Right lobe of liver (tissue), 6 donors: ENCODE data around the gene HPSE2. TPM values are rescaled to one million over a fixed set of nuclear protein-coding genes. Genes with fewer than 3 reads are reported as not detected.

Source experiments
- ATAC-seq, 4 donors: fragments of 200-7000 bp; cut with Tn5 transposase; one replicate each; pipeline ENCODE4 v1.9.1; 2020; ENCODE audit warnings: mild to moderate bottlenecking in 4 of 4, moderate library complexity in 4 of 4
- DNase-seq, 3 donors: peaks; one replicate each; pipeline ENCODE4 v3.0.0-alpha.2; 2020
- H3K27ac ChIP-seq, 3 donors: fragments of 200-600 bp; one replicate each; pipeline ENCODE4 v1.8.0; 2022
- H3K27me3 ChIP-seq, 2 donors: fragments of 200-600 bp; one replicate each; pipeline ENCODE4 v1.8.0; 2022
- H3K36me3 ChIP-seq, 4 donors: fragments of 200-600 bp; sonication (generic) in 1 of 4; one replicate each; pipeline versions ENCODE4 v1.5.1 to v1.8.0; 2017 to 2022; ENCODE audit warnings: control low read depth in 1 of 4
- H3K4me1 ChIP-seq, 4 donors: fragments of 200-600 bp; sonication (generic) in 1 of 4; one replicate each; pipeline versions ENCODE4 v1.5.1 to v1.8.0; 2017 to 2022; ENCODE audit warnings: control low read depth in 1 of 4
- H3K4me3 ChIP-seq, 3 donors: fragments of 200-600 bp; one replicate each; pipeline ENCODE4 v1.8.0; 2022
- H3K9me3 ChIP-seq, 4 donors: fragments of 200-600 bp; sonication (generic) in 1 of 4; one replicate each; pipeline versions ENCODE4 v1.5.1 to v1.8.0; 2017 to 2022; ENCODE audit warnings: control low read depth in 1 of 4
- POLR2A ChIP-seq: fragments of 450-650 bp; IDR thresholded peaks from one replicate; pipeline ENCODE4 v1.6.1; 2017; ENCODE audit warnings: antibody characterized with exemption, mild to moderate bottlenecking
- WGBS: methylation state at CpG from one replicate; pipeline ENCODE4 v1.1.6; 2018; ENCODE audit warnings: low coverage, low lambda C conversion rate; ENCODE audit not compliant: insufficient coverage; ENCODE audit errors: missing lambda C conversion rate; 5-methylcytosine and 5-hydroxymethylcytosine counted together
- intact Hi-C, 2 donors: fragments of 100-400 bp; cut with DNase I; formaldehyde crosslinking; loops; one replicate each; pipeline versions ENCODE4 v1.11.2 to v1.14.1; 2022
- long read RNA-seq: library from polyadenylated mRNA; unstranded; transcript quantifications from one replicate; pipeline ENCODE4 v2.0.0, GENCODE V29; 2019
- total RNA-seq, 6 experiments: library from RNA; depleted of rRNA in 2 of 6; stranded (reverse); fragments of >200 nt in 2 of 6; fragmentation: NEBNext Ultra II Directional in 3 of 6; extraction: Animal tissue kit (Norgen Biotek cat#: 25700) in 3 of 6; gene quantifications; one replicate each; pipeline versions ENCODE4 v1.1.0 to v1.2.4, GENCODE V29; 2016 to 2023
- TF ChIP-seq, protein P1 (sequence below), 4 donors: fragments of 200-600 bp in 3 of 4; fragments of 450-650 bp in 1 of 4; IDR thresholded peaks; one replicate each; pipeline versions ENCODE4 v1.5.1 to v1.8.0; 2016 to 2022; ENCODE audit warnings: antibody characterized with exemption in 4 of 4, mild to moderate bottlenecking in 2 of 4
- donor health status: DM: no; HTN: yes; CAD: no.
- donor health status: DM: no; HTN: no; CAD: no.
- donor health status: DM: no; HTN: no; CAD: no.
- donor health status: DM: no; HTN: yes; CAD: no.
- donor health status: DM: no; HTN: yes; CAD: no.

HPSE2 gene
- not detected for total RNA-seq
- long read RNA-seq: 0 reads

DNA sequence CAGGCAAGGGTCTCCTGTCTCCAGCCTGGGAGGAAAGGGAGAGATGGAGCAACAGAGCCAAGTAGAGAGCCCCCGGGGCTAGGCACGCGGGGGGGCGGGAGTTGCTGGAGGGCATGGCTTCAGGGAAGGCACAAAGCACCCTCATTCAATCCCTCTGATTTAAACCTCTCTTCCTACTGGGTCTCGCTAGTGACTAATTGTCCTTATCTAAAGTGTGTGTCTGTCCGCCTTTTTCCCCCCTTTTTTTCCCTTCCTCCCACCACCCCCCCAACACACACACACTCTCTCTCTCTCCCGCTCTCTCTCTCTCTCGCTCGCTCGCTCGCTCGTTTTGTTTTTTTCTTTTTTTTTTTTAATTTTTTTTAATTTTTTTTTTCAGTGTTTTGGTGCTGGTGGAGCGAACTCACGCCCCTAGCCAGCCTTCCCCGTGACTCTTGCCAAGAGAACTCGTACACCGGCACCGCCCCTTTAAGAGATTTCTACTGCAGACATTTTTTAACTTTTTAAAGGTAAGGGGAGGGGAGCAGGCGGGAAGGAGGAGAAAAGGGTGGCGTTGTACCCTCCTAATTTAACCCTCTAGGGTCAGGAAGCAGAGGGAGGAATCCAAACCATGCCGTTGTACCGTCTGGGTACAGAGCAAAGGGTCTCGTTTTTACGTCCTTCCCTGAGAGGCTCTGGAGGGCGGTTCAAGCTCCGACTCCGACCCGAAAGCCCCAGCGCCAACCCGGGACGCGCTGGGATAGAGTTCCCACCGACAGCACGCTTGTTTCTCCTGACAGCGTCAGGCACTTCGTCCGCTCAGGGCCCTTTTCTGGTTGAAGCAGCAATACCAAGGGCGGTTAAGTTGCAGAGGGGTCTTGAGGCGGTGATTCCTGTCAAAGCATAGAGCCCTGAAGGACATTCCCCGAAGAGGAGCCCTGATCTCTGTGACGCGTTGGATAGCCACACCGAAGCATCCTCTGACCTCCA is at the start of gene HPSE2:
Gene HPSE2, minus strand, starts transcription at position 195 of the 969 bp plus-strand sequence.
- DNase-seq: no peak
- intact Hi-C loops: no loop called here
- Histone ChIP-seq H3K4me1 (peaks cover 0 to 21% (median 5%) of the 10 kb centered on the region in 4 donors), H3K27ac (no peak within 1 kb of the TSS), H3K4me3 (no peak within 1 kb of the TSS), H3K9me3 (no peaks in the 10 kb centered on the region), H3K27me3 (peaks cover 8 to 38% of the 10 kb centered on the region in 2 donors), H3K36me3 (no peaks in the 10 kb centered on the region)
- ATAC-seq: no peak
- TF ChIP-seq, protein P1, sequence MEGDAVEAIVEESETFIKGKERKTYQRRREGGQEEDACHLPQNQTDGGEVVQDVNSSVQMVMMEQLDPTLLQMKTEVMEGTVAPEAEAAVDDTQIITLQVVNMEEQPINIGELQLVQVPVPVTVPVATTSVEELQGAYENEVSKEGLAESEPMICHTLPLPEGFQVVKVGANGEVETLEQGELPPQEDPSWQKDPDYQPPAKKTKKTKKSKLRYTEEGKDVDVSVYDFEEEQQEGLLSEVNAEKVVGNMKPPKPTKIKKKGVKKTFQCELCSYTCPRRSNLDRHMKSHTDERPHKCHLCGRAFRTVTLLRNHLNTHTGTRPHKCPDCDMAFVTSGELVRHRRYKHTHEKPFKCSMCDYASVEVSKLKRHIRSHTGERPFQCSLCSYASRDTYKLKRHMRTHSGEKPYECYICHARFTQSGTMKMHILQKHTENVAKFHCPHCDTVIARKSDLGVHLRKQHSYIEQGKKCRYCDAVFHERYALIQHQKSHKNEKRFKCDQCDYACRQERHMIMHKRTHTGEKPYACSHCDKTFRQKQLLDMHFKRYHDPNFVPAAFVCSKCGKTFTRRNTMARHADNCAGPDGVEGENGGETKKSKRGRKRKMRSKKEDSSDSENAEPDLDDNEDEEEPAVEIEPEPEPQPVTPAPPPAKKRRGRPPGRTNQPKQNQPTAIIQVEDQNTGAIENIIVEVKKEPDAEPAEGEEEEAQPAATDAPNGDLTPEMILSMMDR (IDR thresholded peaks at IDR 0.05): no peak
- no peak for TF ChIP-seq POLR2A
- 5% methylated on average over 29 of the region's 43 CpGs for WGBS

DNA sequence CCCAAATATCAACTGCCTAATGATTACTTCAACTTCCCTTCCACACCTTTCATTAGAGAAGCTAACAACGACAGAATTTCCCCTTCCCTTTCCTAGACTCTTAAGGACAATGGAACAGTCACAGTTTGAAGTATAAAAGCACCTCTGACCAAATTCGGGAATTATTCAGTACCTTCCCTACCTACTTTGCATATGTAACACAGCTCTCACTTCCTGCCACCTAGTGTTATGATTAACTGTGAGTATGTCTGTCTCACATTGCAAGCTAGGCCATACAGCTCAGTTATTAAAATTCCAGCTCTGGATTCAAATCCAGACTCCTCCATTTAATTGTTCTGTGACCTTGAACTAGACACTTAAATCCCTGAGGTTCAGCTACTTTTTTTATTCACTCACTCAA is 44.8 kb upstream of the HPSE2 start:
- no peak overlapping the region for H3K27ac ChIP-seq
- H3K9me3 ChIP-seq: no peaks in the 10 kb centered on the region
- ATAC-seq (no peak), DNase-seq (no peak)
- WGBS: 28% methylated on average over 2 of the region's 2 CpGs
- TF ChIP-seq POLR2A: no peak
- TF ChIP-seq, protein P1 (IDR thresholded peaks at IDR 0.05): no peak
- no peaks in the 10 kb centered on the region for H3K36me3 ChIP-seq
- no peaks in the 10 kb centered on the region for H3K27me3 ChIP-seq
- H3K4me3 ChIP-seq: no peak overlapping the region
- H3K4me1 ChIP-seq: no peaks in the 10 kb centered on the region
- intact Hi-C loops: no loop called here

DNA sequence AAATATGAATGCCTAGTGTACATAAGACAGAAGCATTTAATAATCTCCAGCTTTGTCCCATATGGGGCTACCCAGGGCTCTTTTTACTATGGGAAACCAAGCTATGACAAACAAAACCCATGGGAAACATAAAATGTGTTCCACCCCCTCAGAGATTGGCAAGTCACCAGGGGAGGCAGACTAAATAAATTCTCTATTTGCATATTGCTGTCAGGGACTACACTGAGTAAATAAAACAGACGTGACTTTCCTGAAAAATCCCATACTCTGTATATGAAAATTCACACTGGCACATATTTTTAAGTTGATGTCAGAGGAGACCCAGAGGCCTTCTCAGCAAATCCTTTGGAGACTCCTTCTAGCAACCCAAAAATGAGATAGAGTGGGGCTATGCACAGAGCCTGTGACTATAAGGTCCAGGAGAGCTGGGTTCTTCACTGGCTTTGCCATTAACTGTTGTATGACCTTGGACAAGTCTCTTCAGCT is 44.0 kb upstream of the HPSE2 start:
- no peaks in the 10 kb centered on the region for H3K36me3 ChIP-seq
- H3K27ac ChIP-seq: no peak overlapping the region
- intact Hi-C loops: no loop called here
- no peaks in the 10 kb centered on the region for H3K27me3 ChIP-seq
- no peak overlapping the region for H3K4me3 ChIP-seq
- ATAC-seq (peak in 1 of 4 donors; percentile 59), DNase-seq (no peak)
- no peaks in the 10 kb centered on the region for H3K4me1 ChIP-seq
- WGBS: 18% methylated on average over 1 of the region's 1 CpG
- TF ChIP-seq POLR2A: no peak
- TF ChIP-seq, protein P1 (IDR thresholded peaks at IDR 0.05): no peak
- H3K9me3 ChIP-seq: no peaks in the 10 kb centered on the region

DNA sequence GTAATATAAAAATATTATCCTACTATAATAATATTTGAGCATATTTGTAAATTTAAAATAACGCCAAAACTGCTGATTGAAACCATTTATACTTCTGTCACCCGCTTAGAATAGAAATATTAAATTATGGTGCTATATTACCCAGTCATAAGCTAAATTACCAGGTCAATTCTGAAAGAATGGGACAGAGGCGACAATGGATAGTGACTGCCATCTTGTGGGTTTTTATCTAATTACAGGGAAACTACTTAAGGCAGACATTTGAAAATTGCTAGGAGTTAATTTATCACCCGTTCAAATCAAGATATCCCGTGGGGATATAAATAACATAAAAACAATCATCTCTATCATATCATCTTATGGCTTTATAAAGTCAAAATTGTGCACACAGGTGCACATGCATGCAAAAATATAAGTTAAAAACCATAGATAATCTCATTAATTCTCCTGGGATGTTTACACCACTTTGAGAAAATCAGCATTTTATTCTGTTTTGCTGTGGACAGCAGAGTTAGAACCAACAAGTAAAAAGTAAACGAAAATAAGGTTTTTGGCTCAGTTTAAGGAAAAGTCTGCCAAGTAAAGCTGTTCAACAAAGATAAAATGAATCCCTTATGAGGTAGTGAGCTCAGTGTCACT is 41.3 kb upstream of the HPSE2 start:
- Histone ChIP-seq H3K9me3 (no peaks in the 10 kb centered on the region), H3K36me3 (no peaks in the 10 kb centered on the region), H3K4me3 (no peak overlapping the region), H3K4me1 (no peaks in the 10 kb centered on the region), H3K27ac (no peak overlapping the region), H3K27me3 (no peaks in the 10 kb centered on the region)
- 10% methylated on average over 6 of the region's 6 CpGs for WGBS
- ATAC-seq (peak in 1 of 4 donors; percentile 50), DNase-seq (no peak)
- intact Hi-C loops: no loop called here
- no peak for TF ChIP-seq POLR2A
- TF ChIP-seq, protein P1 (IDR thresholded peaks at IDR 0.05): peak; percentile 26 to 41 (median 31)
